Endothelial cell of umbilical vein (primary cell): ENCODE data around the gene CABP2. TPM values are rescaled to one million over a fixed set of nuclear protein-coding genes. Genes with fewer than 3 reads are reported as not detected.

ENCODE experiments used
- BruUV-seq: library from RNA; stranded (reverse); fragments of 400-500 nt; replicated peaks from 2 replicates; lab custom pipeline; 2021; lab: Mats Ljungman, UMichigan
- CTCF ChIA-PET: fragments of 300-600, 350-600 bp; sonication (Branson Sonifier 250); formaldehyde crosslinking; loops from one replicate; lab custom pipeline; 2021; ENCODE audit warnings: antibody characterized with exemption, inconsistent platforms; lab: Charles Lee
- POLR2A ChIA-PET: fragments of 300-600, 350-600 bp; sonication (Branson Sonifier 250); formaldehyde crosslinking; loops from one replicate; lab custom pipeline; 2021; ENCODE audit warnings: antibody characterized with exemption, inconsistent platforms; lab: Charles Lee
- DNase-seq: peaks from one replicate; pipeline ENCODE4 v3.0.0-alpha.2; 2011; ENCODE audit warnings: low read depth, low spot score
- FAIRE-seq: peaks from 2 replicates; lab custom pipeline; 2011; peaks lifted over from hg19 to GRCh38; lab: Jason Lieb, UNC
- H2AFZ ChIP-seq: 2 replicates; pipeline ENCODE4 v1.6.0; 2012; ENCODE audit warnings: low read depth, low read length, control low read depth, inconsistent platforms
- H3K27ac ChIP-seq: 2 replicates; pipeline ENCODE4 v1.5.1; 2011; ENCODE audit warnings: low read depth, mild to moderate bottlenecking, control low read depth, low read length, moderate library complexity; ENCODE audit not compliant: insufficient read depth
- H3K27me3 ChIP-seq, 2 experiments: 2 replicates each; pipeline versions ENCODE4 v1.6.0 to v1.6.1; 2011; ENCODE audit warnings: low read length in 2 of 2, mixed read lengths in 1 of 2; ENCODE audit not compliant: control insufficient read depth in 2 of 2, insufficient read depth in 2 of 2
- H3K36me3 ChIP-seq, 2 experiments: 2 replicates in 1 of 2; 3 replicates in 1 of 2; pipeline ENCODE4 v1.5.1; 2011; ENCODE audit warnings: low read length in 2 of 2, mild to moderate bottlenecking in 1 of 2, moderate library complexity in 1 of 2; ENCODE audit not compliant: control insufficient read depth in 2 of 2, insufficient read depth in 2 of 2; ENCODE audit errors: extremely low read depth in 1 of 2
- H3K4me1 ChIP-seq: 3 replicates; pipeline ENCODE4 v1.5.1; 2011; ENCODE audit warnings: mild to moderate bottlenecking, low read length; ENCODE audit not compliant: control insufficient read depth, insufficient read depth; ENCODE audit errors: extremely low read depth
- H3K4me2 ChIP-seq: 2 replicates; pipeline ENCODE4 v1.6.1; 2011; ENCODE audit warnings: low read length, control low read depth, mixed read lengths; ENCODE audit not compliant: insufficient read depth
- H3K4me3 ChIP-seq, 3 experiments: fragments of 200-600 bp in 1 of 3; sonication (generic), shearing (Covaris generic) in 1 of 3; replicated peaks in 1 of 3; 2 replicates each; pipeline ENCODE4 v1.5.1; 2011 to 2016; ENCODE audit warnings: control low read depth in 3 of 3, low read length in 3 of 3, mild to moderate bottlenecking in 2 of 3, inconsistent platforms in 1 of 3, low read depth in 1 of 3, moderate library complexity in 1 of 3; ENCODE audit not compliant: insufficient read depth in 1 of 3
- H3K79me2 ChIP-seq: 2 replicates; pipeline ENCODE4 v1.6.0; 2012; ENCODE audit warnings: low read length, inconsistent platforms; ENCODE audit not compliant: control insufficient read depth, insufficient read depth
- H3K9ac ChIP-seq: replicated peaks from 2 replicates; pipeline ENCODE3; 2011; ENCODE audit warnings: low read length, control low read depth; ENCODE audit not compliant: insufficient read depth; ENCODE audit errors: extremely low read depth
- H3K9me1 ChIP-seq: replicated peaks from 3 replicates; pipeline ENCODE4 v1.6.0; 2011; ENCODE audit warnings: mild to moderate bottlenecking, low read length; ENCODE audit not compliant: control insufficient read depth, insufficient read depth; ENCODE audit errors: extremely low read depth
- H3K9me3 ChIP-seq: replicated peaks from 2 replicates; pipeline ENCODE4 v1.5.1; 2012; ENCODE audit warnings: low read length, inconsistent platforms; ENCODE audit not compliant: control insufficient read depth, insufficient read depth
- H4K20me1 ChIP-seq: replicated peaks from 2 replicates; pipeline ENCODE3; 2011; ENCODE audit warnings: mild to moderate bottlenecking, low read length; ENCODE audit not compliant: control insufficient read depth, insufficient read depth; ENCODE audit errors: extremely low read depth
- CTCF ChIP-seq, 2 donors: IDR thresholded peaks; 1 replicate in 1 of 2; 2 replicates in 1 of 2; pipeline ENCODE4 v1.5.1; 2011; ENCODE audit warnings: low read length in 2 of 2, mild to moderate bottlenecking in 2 of 2, moderate library complexity in 2 of 2, control low read depth in 1 of 2, inconsistent platforms in 1 of 2, low read depth in 1 of 2; ENCODE audit not compliant: insufficient read depth in 1 of 2; ENCODE audit errors: extremely low read depth in 1 of 2
- EZH2 ChIP-seq: IDR thresholded peaks from 2 replicates; pipeline ENCODE4 v1.6.1; 2012; ENCODE audit warnings: borderline replicate concordance, low read depth, mild to moderate bottlenecking, moderate library complexity, low read length, inconsistent platforms; ENCODE audit not compliant: severe bottlenecking
- FOS ChIP-seq: IDR thresholded peaks from 2 replicates; pipeline ENCODE4 v1.6.1; 2011; ENCODE audit warnings: mild to moderate bottlenecking, low read length, moderate library complexity, borderline replicate concordance; ENCODE audit not compliant: insufficient read depth
- MAX ChIP-seq: IDR thresholded peaks from 2 replicates; pipeline ENCODE4 v1.6.1; 2011; ENCODE audit not compliant: insufficient read depth, insufficient read length
- POLR2A ChIP-seq: IDR thresholded peaks from 2 replicates; pipeline ENCODE4 v1.6.1; 2012; ENCODE audit warnings: low read depth, mild to moderate bottlenecking, control low read depth, low read length
- dilution Hi-C: fragments of 300-500 bp; cut with MboI; formaldehyde crosslinking; loops from one replicate; pipeline ENCODE4 v1.15.0; 2019; ENCODE audit warnings: low sequenced_read_pairs; ENCODE audit not compliant: extremely low pct_ligation_motif_present
- intact Hi-C: fragments of 100-400 bp; cut with micrococcal nuclease; formaldehyde crosslinking; loops from one replicate; pipeline ENCODE4 v1.10.0; 2022
- polyA plus RNA-seq, 4 experiments: library from polyadenylated mRNA; depleted of rRNA in 3 of 4; stranded (reverse) in 3 of 4; unstranded in 1 of 4; fragments of >200 nt; gene quantifications; 2 replicates each; pipeline versions ENCODE4 v1.2.1 to v1.2.3, GENCODE V29; 2011 to 2012; ENCODE audit warnings: missing spikeins in 1 of 4
- total RNA-seq: library from RNA; stranded (reverse); gene quantifications from 2 replicates; pipeline ENCODE4 v1.2.3, GENCODE V29; 2021

Gene CABP2
- total and polyA plus RNA-seq, 2 donors (not counting 3 experiments of a cell fraction or from before 2014, with no cell fraction given) = not detected

- H2AFZ ChIP-seq = no peak overlapping the region
These were observed 15.1 kb upstream of the CABP2 start for GRCh38 chr11:67538306-67538705.

More at GRCh38 chr11:67538306-67538705, 15.1 kb upstream of the CABP2 start:
- intact Hi-C loops = no loop called here
- Histone ChIP-seq H3K4me3 (no peak overlapping the region), H3K9ac (no peak overlapping the region), H3K4me2 (no peak overlapping the region), H4K20me1 (no peaks in the 10 kb centered on the region), H3K79me2 (no peaks in the 10 kb centered on the region), H3K27ac (no peak overlapping the region), H3K36me3 (no peaks in the 10 kb centered on the region), H3K27me3 (no peaks in the 10 kb centered on the region), H3K9me3 (peaks cover 3% of the 10 kb centered on the region), H3K9me1 (no peaks in the 10 kb centered on the region), H3K4me1 (no peaks in the 10 kb centered on the region)
- BruUV-seq = no TSS peak
- TF ChIP-seq FOS (no peak), MAX (no peak), CTCF (IDR thresholded peaks at IDR 0.05; ENCODE audit: extremely low read depth in 1 of 2, insufficient read depth in 1 of 2, low read depth in 1 of 2, low read length in 2 of 2) (no peak), POLR2A (no peak), EZH2 (no peak)
- dilution Hi-C loops = no loop called here
- ChIA-PET POLR2A (no interaction called here), CTCF (no interaction called here)
- no peak for DNase-seq
- no peak for FAIRE-seq
